Panc1 (cell line): Measurements from ENCODE around the gene SPNS3. TPM values are rescaled to one million over a fixed set of nuclear protein-coding genes. Genes with fewer than 3 reads are reported as not detected.
A peak's percentile ranks its signal among the peaks of the same experiment; 100 is the strongest.

ENCODE experiments used
- ATAC-seq: fragments of 200-7000 bp; cut with Tn5 transposase; 2 replicates; pipeline ENCODE4 v1.9.1; 2020; ENCODE audit warnings: mild to moderate bottlenecking, moderate library complexity
- BruUV-seq: library from RNA; stranded (reverse); fragments of 400-500 nt; replicated peaks from 2 replicates; lab custom pipeline; 2021; lab: Mats Ljungman, UMichigan
- CTCF ChIA-PET: fragments of 300-600 bp; sonication (Branson Sonifier 250); formaldehyde crosslinking; loops from one replicate; lab custom pipeline; 2022; ENCODE audit warnings: antibody characterized with exemption; lab: Charles Lee
- POLR2A ChIA-PET: fragments of 300-600 bp; sonication (Branson Sonifier 250); formaldehyde crosslinking; loops from one replicate; lab custom pipeline; 2022; ENCODE audit warnings: antibody characterized with exemption; lab: Charles Lee
- DNase-seq: peaks from one replicate; pipeline ENCODE4 v3.0.0-alpha.2; 2010; ENCODE audit warnings: low read depth, low spot score
- H3K27ac ChIP-seq: 2 replicates; pipeline ENCODE4 v1.5.1; 2011; ENCODE audit warnings: mild to moderate bottlenecking, low read length, inconsistent platforms
- H3K27me3 ChIP-seq: fragments of 200-500 bp; sonication (Bioruptor generic); 2 replicates; pipeline ENCODE4 v1.6.0; 2014; ENCODE audit warnings: low read length, inconsistent platforms; ENCODE audit not compliant: control insufficient read depth, insufficient read depth
- H3K36me3 ChIP-seq: fragments of 200-500 bp; sonication (Bioruptor generic); 2 replicates; pipeline ENCODE4 v1.5.1; 2014; ENCODE audit warnings: inconsistent platforms, mild to moderate bottlenecking, low read length, moderate library complexity; ENCODE audit not compliant: control insufficient read depth, insufficient read depth
- H3K4me1 ChIP-seq: 2 replicates; pipeline ENCODE4 v1.5.1; 2011; ENCODE audit warnings: inconsistent platforms, mild to moderate bottlenecking, low read length, moderate library complexity; ENCODE audit not compliant: control insufficient read depth, insufficient read depth
- H3K4me3 ChIP-seq, 2 experiments: 2 replicates each; pipeline ENCODE4 v1.5.1; 2011 to 2012; ENCODE audit warnings: low read depth in 2 of 2, low read length in 2 of 2, mild to moderate bottlenecking in 2 of 2, inconsistent platforms in 1 of 2, moderate library complexity in 1 of 2
- H3K9me3 ChIP-seq: fragments of 200-500 bp; sonication (Bioruptor generic); 2 replicates; pipeline ENCODE4 v1.5.1; 2014; ENCODE audit warnings: low read depth, mild to moderate bottlenecking, inconsistent platforms, low read length, moderate library complexity; ENCODE audit not compliant: control insufficient read depth, insufficient read depth
- POLR2AphosphoS5 ChIP-seq: IDR thresholded peaks from 2 replicates; pipeline ENCODE4 v1.6.1; 2012; ENCODE audit warnings: mild to moderate bottlenecking, low read depth, low read length, moderate library complexity
- SIN3A ChIP-seq: IDR thresholded peaks from 2 replicates; pipeline ENCODE4 v1.6.1; 2012; ENCODE audit warnings: low read depth, mild to moderate bottlenecking, low read length, moderate library complexity, borderline replicate concordance; ENCODE audit not compliant: insufficient read depth
- TCF7L2 ChIP-seq: IDR thresholded peaks from 2 replicates; pipeline ENCODE4 v1.6.1; 2011; ENCODE audit warnings: mild to moderate bottlenecking, low read depth, low read length, inconsistent platforms
- in situ Hi-C: cut with HindIII; loops from 2 replicates; pipeline ENCODE4 v1.10.0; 2016; ENCODE audit warnings: low sequenced_read_pairs, low pct_unique_long_range_greater_than_20kb
- intact Hi-C: fragments of 100-400 bp; cut with micrococcal nuclease; formaldehyde crosslinking; loops from one replicate; pipeline ENCODE4 v1.10.0; 2022; ENCODE audit not compliant: unreplicated experiment
- total RNA-seq: library from RNA; stranded (reverse); gene quantifications from one replicate; pipeline ENCODE4 v1.2.1, GENCODE V29; 2021; ENCODE audit not compliant: unreplicated experiment
- TF ChIP-seq, protein P1 (sequence below), 2 experiments: IDR thresholded peaks; 2 replicates each; pipeline ENCODE4 v1.6.1; 2011 to 2012; ENCODE audit warnings: low read depth in 2 of 2, control low read depth in 1 of 2, low read length in 1 of 2, mild to moderate bottlenecking in 1 of 2, moderate library complexity in 1 of 2; ENCODE audit not compliant: insufficient read depth in 1 of 2
- TF ChIP-seq, protein P2 (sequence below): fragments of 450-650 bp; IDR thresholded peaks from 2 replicates; pipeline ENCODE4 v1.5.1; 2017; ENCODE audit warnings: mild to moderate bottlenecking

The SPNS3 gene
- total RNA-seq, 1 experiment from 2014 or later, result 0.10 TPM

DNA sequence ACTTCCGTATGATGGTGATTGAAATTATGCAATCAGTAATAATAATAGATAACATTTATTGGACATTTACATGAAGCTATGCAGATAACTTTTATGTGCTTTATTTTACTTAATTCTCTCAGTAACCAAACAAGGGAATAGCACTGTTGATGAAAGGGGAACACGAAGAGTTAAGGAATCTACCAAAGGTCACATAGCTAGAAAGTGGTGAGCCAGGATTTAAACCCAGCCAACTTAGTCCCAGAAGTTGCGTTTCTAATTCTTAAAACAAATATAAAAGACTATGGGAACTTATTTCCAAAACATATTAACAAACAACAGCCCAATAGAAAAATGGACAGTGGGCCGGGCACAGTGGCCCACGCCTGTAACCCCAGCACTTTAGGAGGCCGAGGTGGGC, 9.7 kb downstream of the SPNS3 start:
- no TSS peak for BruUV-seq
- in situ Hi-C loops, result no loop called here

DNA sequence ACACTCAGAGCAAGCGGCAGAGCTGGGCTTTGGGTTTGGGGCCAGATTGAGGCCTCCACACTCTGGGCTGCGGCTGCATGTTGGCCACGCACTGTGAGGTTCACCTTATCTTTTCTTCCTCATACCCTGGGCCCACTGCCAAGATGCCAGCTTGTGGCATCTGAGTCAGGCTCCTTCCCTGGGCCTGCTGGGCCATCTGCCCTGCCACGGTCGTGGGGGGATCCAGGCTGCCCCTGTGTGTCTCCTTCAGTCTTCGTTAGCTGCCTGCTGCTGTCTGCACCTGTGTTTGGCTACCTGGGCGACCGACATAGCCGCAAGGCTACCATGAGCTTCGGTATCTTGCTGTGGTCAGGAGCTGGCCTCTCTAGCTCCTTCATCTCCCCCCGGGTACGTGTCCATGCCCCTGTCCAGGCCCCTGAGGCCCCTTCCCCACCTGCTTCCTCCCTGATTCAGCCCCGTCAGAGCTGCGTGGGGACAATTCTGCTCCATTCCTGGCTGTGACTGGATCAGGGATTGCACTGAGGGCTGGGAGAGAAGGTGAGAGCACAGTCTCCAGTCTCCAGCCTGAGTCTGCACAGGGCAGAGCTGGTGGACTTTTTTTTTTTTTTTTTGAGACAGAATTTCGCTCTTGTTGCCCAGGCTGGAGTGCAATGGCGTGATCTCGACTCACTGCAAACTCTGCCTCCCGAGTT, 11.2 kb downstream of the SPNS3 start:
- intact Hi-C loops, result no loop called here
- DNase-seq, result no peak
- H3K4me1 ChIP-seq, result peaks cover 2% of the 10 kb centered on the region
- no TSS peak for BruUV-seq
- in situ Hi-C loops, result no loop called here
- no peak overlapping the region for H3K27ac ChIP-seq
- peak; percentile 68 for ATAC-seq
- no peaks in the 10 kb centered on the region for H3K36me3 ChIP-seq
- no peak overlapping the region for H3K4me3 ChIP-seq
- TF ChIP-seq POLR2AphosphoS5 (no peak), SIN3A (no peak), TCF7L2 (no peak)
- TF ChIP-seq, protein P1, sequence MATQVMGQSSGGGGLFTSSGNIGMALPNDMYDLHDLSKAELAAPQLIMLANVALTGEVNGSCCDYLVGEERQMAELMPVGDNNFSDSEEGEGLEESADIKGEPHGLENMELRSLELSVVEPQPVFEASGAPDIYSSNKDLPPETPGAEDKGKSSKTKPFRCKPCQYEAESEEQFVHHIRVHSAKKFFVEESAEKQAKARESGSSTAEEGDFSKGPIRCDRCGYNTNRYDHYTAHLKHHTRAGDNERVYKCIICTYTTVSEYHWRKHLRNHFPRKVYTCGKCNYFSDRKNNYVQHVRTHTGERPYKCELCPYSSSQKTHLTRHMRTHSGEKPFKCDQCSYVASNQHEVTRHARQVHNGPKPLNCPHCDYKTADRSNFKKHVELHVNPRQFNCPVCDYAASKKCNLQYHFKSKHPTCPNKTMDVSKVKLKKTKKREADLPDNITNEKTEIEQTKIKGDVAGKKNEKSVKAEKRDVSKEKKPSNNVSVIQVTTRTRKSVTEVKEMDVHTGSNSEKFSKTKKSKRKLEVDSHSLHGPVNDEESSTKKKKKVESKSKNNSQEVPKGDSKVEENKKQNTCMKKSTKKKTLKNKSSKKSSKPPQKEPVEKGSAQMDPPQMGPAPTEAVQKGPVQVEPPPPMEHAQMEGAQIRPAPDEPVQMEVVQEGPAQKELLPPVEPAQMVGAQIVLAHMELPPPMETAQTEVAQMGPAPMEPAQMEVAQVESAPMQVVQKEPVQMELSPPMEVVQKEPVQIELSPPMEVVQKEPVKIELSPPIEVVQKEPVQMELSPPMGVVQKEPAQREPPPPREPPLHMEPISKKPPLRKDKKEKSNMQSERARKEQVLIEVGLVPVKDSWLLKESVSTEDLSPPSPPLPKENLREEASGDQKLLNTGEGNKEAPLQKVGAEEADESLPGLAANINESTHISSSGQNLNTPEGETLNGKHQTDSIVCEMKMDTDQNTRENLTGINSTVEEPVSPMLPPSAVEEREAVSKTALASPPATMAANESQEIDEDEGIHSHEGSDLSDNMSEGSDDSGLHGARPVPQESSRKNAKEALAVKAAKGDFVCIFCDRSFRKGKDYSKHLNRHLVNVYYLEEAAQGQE (IDR thresholded peaks at IDR 0.05; ENCODE audit: insufficient read depth in 1 of 2, low read depth in 2 of 2, low read length in 1 of 2), result no peak
- TF ChIP-seq, protein P2, sequence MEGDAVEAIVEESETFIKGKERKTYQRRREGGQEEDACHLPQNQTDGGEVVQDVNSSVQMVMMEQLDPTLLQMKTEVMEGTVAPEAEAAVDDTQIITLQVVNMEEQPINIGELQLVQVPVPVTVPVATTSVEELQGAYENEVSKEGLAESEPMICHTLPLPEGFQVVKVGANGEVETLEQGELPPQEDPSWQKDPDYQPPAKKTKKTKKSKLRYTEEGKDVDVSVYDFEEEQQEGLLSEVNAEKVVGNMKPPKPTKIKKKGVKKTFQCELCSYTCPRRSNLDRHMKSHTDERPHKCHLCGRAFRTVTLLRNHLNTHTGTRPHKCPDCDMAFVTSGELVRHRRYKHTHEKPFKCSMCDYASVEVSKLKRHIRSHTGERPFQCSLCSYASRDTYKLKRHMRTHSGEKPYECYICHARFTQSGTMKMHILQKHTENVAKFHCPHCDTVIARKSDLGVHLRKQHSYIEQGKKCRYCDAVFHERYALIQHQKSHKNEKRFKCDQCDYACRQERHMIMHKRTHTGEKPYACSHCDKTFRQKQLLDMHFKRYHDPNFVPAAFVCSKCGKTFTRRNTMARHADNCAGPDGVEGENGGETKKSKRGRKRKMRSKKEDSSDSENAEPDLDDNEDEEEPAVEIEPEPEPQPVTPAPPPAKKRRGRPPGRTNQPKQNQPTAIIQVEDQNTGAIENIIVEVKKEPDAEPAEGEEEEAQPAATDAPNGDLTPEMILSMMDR, result no peak
- ChIA-PET POLR2A (interaction anchor here (0.6 kb wide), 1 partner anchor 115 kb away, joined by 5 read pairs; no protein-coding TSS in a partner anchor), CTCF (no interaction called here)
- no peaks in the 10 kb centered on the region for H3K27me3 ChIP-seq
- no peaks in the 10 kb centered on the region for H3K9me3 ChIP-seq

More for the DNA sequence above, 9.7 kb downstream of the SPNS3 start:
- ATAC-seq (no peak), DNase-seq (no peak)
- no peaks in the 10 kb centered on the region for H3K36me3 ChIP-seq
- no peak overlapping the region for H3K4me3 ChIP-seq
- H3K27ac ChIP-seq, result no peak overlapping the region
- CTCF ChIA-PET, result no interaction called here
- TF ChIP-seq TCF7L2 (no peak), SIN3A (no peak), POLR2AphosphoS5 (no peak)
- TF ChIP-seq, protein P2, result no peak
- TF ChIP-seq, protein P1 (IDR thresholded peaks at IDR 0.05; ENCODE audit: insufficient read depth in 1 of 2, low read depth in 2 of 2, low read length in 1 of 2), result no peak
- POLR2A ChIA-PET, result no interaction called here
- intact Hi-C loops, result no loop called here
- no peaks in the 10 kb centered on the region for H3K9me3 ChIP-seq
- no peaks in the 10 kb centered on the region; the same call in 1 of the 2 replicates for H3K4me1 ChIP-seq
- no peaks in the 10 kb centered on the region for H3K27me3 ChIP-seq
